Measurements from ENCODE around the gene IHH. TPM values are rescaled to one million over a fixed set of nuclear protein-coding genes. Genes with fewer than 3 reads are reported as not detected.

Gene IHH
- total and polyA plus RNA-seq, 9 of the 15 experiments (the other 6 are each of a cell fraction or from before 2014, with no cell fraction given), result 0.07 TPM; not detected in 8

- no peak for TF ChIP-seq CTBP1 (IDR thresholded peaks at IDR 0.05; ENCODE audit: borderline replicate concordance)
- TF ChIP-seq, protein P1, sequence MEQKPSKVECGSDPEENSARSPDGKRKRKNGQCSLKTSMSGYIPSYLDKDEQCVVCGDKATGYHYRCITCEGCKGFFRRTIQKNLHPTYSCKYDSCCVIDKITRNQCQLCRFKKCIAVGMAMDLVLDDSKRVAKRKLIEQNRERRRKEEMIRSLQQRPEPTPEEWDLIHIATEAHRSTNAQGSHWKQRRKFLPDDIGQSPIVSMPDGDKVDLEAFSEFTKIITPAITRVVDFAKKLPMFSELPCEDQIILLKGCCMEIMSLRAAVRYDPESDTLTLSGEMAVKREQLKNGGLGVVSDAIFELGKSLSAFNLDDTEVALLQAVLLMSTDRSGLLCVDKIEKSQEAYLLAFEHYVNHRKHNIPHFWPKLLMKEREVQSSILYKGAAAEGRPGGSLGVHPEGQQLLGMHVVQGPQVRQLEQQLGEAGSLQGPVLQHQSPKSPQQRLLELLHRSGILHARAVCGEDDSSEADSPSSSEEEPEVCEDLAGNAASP (IDR thresholded peaks at IDR 0.05), result no peak
- no peak for TF ChIP-seq POLR2B (IDR thresholded peaks at IDR 0.05; ENCODE audit: low read depth, partially characterized antibody)
- no peak for TF ChIP-seq PHTF2 (CRISPR knock-in tag; IDR thresholded peaks at IDR 0.05)
- no peak for TF ChIP-seq PHF21A (IDR thresholded peaks at IDR 0.05; ENCODE audit: borderline replicate concordance, low read depth)
Observed at GRCh38 chr2:219058541-219059374, 2.0 kb downstream of the IHH start (continued).

GRCh38 chr2:219057709-219058540, 2.8 kb downstream of the IHH start:
- H3K4me2 ChIP-seq (ENCODE audit: insufficient read depth, low read length), result no peak overlapping the region
- H3K9me3 ChIP-seq (replicated peaks; ENCODE audit: control insufficient read depth, insufficient read depth, low read depth, low read length), result no peaks in the 10 kb centered on the region
- H3K9ac ChIP-seq (ENCODE audit: insufficient read depth in 1 of 2, low read depth in 2 of 2, low read length in 2 of 2), result 0 out of 4 replicates have a peak overlapping the region, but pooled peaks of 1 of the 2 experiments have one; percentile 17
- DNase-seq (ENCODE audit: extremely low read depth in 1 of 4, low spot score in 3 of 4) (peak; percentile 69 to 78 (median 74)), FAIRE-seq (no peak), ATAC-seq (peak; percentile 98)
- no TSS peak for BruUV-seq (replicated peaks)
- in situ Hi-C loops (cut with MboI), result loop anchor here (5.0 kb wide), 1 partner anchor 99 kb away; no protein-coding TSS in a partner anchor
- 0 out of 2 replicates have a peak, but pooled peaks cover 6% of the 10 kb centered on the region for H4K20me1 ChIP-seq (replicated peaks; ENCODE audit: control insufficient read depth, insufficient read depth, low read length)
- no peak overlapping the region for H2AFZ ChIP-seq (ENCODE audit: low read depth, low read length)
- 9% methylated on average over 11 of the region's 52 CpGs for WGBS (ENCODE audit: insufficient coverage, low coverage, missing lambda C conversion rate)
- ChIA-PET CTCF (ENCODE audit: low intra/inter-chr PET ratio) (interaction anchor here (0.6 to 2.3 kb wide), 6 partner anchors 61 to 330 kb away, joined by 3 to 17 read pairs (median 4); partner anchors contain the start of gene DNPEP), POLR2A (interaction anchor here (0.6 kb wide), 1 partner anchor 42 kb away, joined by 3 read pairs; no protein-coding TSS in a partner anchor)
- intact Hi-C loops (cut with micrococcal nuclease), result loop anchor here (1.0 to 5.0 kb wide), 3 partner anchors 61 to 97 kb away; partner anchors contain the start of gene CRYBA2
- no peak overlapping the region for H3K4me3 ChIP-seq
- peaks cover 14 to 57% of the 10 kb centered on the region in 2 experiments; a peak in 4 of 5 replicates for H3K27me3 ChIP-seq (ENCODE audit: control insufficient read depth in 2 of 2, insufficient read depth in 2 of 2, low read length in 2 of 2)
- no peak overlapping the region for H3K27ac ChIP-seq (ENCODE audit: extremely low read depth, low read depth, low read length)
- H3K4me1 ChIP-seq (replicated peaks in 1 of 2; ENCODE audit: control insufficient read depth in 2 of 2, insufficient read depth in 2 of 2, low read length in 2 of 2), result peaks cover 0 to 25% of the 10 kb centered on the region in 2 experiments; a peak in 2 of 5 replicates
- no peaks in the 10 kb centered on the region for H3K9me1 ChIP-seq (ENCODE audit: control insufficient read depth, insufficient read depth, low read length)
- no peaks in the 10 kb centered on the region for H3K79me2 ChIP-seq (ENCODE audit: control insufficient read depth, insufficient read depth, low read length)
- no peaks in the 10 kb centered on the region for H3K36me3 ChIP-seq (ENCODE audit: control insufficient read depth, insufficient read depth, low read length)
- no peak for TF ChIP-seq SAFB2 (IDR thresholded peaks at IDR 0.05; ENCODE audit: borderline replicate concordance, low read depth, low read length, severe bottlenecking)
- no peak for TF ChIP-seq RNF2 (IDR thresholded peaks at IDR 0.05)
- TF ChIP-seq KLF10 (CRISPR knock-in tag; IDR thresholded peaks at IDR 0.05), result no peak
- no peak for TF ChIP-seq POLR2G (IDR thresholded peaks at IDR 0.05; ENCODE audit: low read depth, low read length)
- TF ChIP-seq, protein P2, sequence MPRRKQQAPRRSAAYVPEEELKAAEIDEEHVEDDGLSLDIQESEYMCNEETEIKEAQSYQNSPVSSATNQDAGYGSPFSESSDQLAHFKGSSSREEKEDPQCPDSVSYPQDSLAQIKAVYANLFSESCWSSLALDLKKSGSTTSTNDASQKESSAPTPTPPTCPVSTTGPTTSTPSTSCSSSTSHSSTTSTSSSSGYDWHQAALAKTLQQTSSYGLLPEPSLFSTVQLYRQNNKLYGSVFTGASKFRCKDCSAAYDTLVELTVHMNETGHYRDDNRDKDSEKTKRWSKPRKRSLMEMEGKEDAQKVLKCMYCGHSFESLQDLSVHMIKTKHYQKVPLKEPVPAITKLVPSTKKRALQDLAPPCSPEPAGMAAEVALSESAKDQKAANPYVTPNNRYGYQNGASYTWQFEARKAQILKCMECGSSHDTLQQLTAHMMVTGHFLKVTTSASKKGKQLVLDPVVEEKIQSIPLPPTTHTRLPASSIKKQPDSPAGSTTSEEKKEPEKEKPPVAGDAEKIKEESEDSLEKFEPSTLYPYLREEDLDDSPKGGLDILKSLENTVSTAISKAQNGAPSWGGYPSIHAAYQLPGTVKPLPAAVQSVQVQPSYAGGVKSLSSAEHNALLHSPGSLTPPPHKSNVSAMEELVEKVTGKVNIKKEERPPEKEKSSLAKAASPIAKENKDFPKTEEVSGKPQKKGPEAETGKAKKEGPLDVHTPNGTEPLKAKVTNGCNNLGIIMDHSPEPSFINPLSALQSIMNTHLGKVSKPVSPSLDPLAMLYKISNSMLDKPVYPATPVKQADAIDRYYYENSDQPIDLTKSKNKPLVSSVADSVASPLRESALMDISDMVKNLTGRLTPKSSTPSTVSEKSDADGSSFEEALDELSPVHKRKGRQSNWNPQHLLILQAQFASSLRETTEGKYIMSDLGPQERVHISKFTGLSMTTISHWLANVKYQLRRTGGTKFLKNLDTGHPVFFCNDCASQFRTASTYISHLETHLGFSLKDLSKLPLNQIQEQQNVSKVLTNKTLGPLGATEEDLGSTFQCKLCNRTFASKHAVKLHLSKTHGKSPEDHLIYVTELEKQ (CRISPR knock-in tag; IDR thresholded peaks at IDR 0.05), result no peak
- TF ChIP-seq EWSR1 (IDR thresholded peaks at IDR 0.05; ENCODE audit: borderline replicate concordance, low read depth, partially characterized antibody), result no peak
- peak; percentile 15; the same call in 1 of the 2 replicates for TF ChIP-seq CREM (IDR thresholded peaks at IDR 0.05; ENCODE audit: low read depth)
- no peak for TF ChIP-seq ZNF165 (CRISPR knock-in tag; IDR thresholded peaks at IDR 0.05; ENCODE audit: borderline replicate concordance)
